HG03571 (cell line): Measurements from ENCODE around the gene ZNF236.

Experiments
- ATAC-seq: cut with Tn5 transposase; IDR thresholded peaks from one replicate; pipeline ENCODE4 v1.9.1; 2021; ENCODE audit not compliant: unreplicated experiment

ZNF236 gene

DNA sequence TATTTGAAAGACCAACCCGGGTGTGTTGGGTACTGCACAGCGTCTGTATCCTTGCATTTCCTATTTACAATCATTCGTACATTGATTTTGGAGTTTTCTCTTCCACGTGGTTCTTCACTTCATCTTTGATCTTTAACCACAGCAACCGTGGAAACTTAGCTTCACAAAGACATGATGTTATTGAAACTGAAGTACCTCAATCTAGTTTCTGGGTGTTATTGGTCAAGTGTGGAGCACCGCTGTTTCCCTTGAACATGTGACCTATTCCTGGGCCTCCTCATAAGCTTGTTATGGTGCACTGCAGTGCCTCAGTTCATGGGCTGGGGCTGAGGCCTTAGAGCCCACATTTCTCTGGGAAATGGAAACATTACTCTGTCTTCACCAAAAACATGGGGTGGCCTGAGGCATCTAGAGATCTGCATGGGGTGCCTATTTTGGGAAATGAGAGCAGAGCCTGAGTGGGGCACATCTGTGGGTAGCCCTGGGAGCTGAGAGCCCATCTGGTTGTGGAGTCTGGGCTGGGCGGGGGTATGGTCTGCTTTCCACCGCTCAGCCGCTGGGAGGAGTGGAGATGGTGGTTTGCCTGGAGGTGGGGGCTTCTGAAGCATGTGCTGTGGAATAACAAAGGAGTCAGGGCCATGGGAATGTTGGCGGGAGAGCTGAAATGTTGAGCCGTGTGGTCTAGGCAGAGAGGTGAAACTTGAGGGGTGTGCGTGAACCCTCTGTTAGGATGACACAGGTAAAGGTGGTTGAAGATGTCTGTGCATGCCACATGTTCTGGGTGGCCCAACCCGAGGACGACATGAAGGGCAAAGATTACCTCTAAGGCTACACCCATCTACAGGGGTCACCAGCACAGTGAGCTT is 37.4 kb downstream of the ZNF236 start:
- no peak for ATAC-seq

DNA sequence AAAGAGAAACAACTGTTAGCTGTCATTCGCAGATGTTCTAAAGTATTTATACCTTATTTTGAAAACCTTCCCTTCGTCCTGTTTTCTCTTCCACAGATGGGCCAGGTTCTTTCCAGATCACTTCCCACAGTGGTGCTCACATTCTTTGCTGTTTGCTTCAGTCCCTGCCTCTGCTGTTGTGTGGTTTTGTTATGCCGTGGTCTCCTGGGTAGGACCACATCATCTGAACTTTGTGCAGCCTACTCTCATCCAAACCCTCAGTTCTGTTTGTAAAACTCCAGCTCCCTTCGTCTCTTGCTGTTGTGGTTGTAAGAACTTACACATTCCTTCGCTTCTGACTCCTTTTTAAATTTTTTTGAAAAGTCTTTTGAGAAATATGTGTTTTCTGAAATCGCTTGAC is 38.1 kb downstream of the ZNF236 start:
- no peak for ATAC-seq

DNA sequence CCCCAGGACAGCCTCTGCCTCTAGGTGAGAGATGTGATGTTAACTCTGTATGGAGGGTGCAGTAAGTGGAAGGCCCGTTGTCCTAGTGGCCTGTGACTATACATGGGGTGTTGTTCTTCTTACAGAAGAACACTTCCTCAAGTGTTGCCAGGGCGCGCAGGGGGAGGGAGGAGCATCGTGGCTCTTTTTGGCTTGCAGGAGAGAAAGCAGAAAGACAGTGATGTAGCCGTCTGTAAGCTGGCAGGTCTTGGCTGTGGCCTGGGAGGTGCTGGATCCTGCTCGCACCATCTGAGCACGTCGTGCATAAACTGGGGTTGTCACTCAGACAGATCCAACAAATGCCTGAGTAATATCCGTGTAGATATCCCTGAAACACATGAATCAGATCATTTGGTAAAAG is 44.3 kb downstream of the ZNF236 start:
- no peak for ATAC-seq

DNA sequence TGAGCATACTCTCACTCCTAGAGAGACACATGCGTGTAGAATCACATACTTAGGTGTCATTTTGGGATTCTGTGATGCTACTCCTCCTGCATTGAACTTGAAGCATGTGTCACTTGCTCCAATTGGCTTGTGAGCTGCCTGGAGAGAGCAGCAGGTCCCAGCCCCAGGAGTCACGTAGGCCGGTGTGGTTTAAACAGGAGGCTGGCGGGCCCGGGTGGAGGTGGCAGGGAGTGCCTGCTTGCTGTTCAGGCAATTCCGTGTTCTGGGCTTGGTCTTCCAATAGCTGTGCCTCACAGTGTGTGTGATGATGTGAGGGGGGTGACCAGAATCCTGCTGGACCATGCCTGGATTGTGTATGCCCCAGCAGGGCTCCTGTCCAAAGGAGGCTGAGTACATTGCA is 51.0 kb downstream of the ZNF236 start:
- ATAC-seq = no peak

DNA sequence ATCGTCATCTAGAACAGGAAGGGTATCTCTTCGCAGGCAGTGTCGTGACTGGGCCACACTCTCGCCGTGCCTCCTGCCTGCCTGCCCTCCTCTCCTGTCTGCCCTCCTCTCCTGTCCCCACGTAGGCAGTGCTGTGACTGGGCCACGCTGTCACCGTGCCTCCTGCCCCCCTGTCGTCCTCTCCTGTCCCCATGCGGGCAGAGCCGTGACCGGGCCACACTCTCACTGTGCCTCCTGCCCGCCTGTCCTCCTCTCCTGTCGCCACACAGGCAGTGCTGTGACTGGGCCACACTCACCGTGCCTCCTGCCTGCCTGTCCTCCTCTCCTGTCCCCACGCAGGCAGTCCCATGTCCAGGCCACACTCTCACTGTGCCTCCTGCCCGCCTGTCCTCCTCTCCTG is 51.4 kb downstream of the ZNF236 start:
- no peak for ATAC-seq

DNA sequence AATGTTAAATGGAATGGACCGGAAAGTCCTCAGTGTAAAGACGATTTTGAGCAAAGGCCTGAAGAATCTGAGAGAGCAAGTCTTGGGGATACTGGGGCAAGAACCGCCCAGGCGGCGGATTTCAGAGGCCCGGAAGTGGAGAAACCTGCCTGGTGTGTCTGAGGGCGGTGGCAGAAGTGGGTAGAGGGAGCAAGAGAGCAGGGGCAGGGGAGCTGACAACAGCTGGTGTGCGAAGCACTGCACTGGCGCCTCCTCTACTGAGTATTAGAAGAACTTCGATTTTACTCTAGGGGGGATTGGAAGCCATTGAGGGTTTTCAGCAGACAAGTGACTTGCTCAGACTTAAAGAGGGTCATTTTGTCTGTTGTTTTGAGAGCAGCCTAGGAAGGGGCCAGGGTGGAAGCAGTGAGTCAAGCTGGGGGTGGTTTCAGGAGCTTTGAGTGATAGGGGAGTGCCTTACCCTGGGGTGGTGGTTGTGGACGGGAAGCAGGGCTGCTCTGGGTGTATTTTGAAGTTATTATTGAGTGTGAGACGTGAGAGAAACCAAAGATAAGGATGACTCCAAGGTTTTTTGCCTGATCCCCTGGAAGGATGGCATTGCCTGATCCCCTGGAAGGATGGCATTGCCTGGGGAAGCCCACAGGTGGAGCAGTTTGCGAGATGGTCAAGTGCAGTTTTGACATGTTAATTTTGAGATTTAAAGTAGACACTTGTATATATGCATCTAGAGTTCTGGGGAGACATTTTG is 52.5 kb downstream of the ZNF236 start:
- no peak for ATAC-seq

DNA sequence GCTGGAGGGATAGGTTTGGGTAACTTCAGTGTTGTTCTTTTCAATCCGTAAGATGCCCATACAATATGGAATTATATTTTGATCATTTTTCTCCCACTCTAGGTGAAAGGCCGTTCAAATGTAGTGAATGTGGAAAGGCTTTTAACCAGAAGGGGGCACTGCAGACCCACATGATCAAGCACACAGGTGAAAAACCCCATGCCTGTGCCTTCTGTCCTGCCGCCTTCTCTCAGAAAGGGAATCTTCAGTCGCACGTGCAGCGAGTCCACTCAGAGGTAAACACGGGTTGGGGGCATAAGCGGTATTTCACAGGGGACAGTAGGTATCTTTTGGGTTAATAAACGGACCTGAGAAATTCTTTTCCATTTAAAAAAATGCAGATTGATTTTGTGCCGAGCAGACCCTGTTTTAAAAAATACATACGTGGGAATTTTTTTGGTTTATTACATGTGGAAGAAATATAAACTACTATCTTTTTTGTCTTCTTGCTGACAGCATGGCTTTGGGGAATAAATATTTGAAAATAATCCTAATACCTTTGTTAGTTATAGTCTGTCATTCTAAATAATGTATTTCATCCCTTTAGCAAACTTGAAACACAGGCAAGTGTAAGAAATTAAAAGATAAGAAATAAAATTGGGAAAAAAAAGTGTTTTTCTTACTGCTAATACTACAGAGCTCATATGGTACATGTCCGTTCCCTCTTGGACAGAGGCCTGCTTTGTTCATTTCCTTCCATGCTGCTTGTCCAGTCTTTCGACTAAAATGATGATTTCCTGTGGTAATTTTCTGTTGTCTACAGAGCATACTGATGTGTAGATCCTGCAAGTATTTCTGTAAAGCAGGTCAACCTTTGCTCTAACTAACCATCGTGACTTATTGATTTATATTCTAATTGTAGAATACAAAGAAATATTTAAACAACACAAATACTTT is 53.3 kb downstream of the ZNF236 start:
- no peak for ATAC-seq

DNA sequence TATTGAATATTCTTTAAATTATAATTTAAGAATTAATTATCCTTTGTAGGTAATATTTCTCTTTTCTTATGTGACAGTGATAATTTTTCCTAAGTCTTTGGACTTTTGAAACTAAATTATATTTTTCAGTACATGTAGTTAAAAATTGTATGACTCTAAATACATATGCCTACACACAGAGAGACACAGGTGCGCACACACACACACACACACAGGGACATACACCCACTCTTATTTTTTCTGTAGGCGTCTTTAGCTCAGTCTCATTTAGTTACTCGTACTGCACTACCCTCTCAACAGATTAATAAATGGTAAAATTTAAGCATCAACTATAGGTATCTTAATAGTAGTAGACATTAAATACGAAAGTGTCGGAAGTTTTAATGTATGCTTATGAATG is 56.1 kb downstream of the ZNF236 start:
- ATAC-seq = no peak

DNA sequence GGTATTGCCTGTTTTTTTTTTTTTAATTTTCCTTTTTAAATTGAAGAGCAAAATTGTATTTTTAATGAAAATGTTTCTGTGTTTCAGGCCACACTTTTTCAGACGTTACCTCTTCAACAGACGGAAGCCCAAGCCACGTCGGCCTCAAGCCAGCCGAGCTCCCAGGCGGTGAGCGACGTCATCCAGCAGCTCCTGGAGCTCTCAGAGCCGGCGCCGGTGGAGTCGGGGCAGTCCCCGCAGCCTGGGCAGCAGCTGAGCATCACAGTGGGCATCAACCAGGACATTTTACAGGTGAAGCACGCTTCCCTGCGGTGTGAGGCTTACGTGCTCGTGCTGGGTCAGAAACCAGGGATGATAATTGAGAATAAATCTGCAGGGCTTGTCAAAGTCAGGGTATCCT is 57.7 kb downstream of the ZNF236 start:
- ATAC-seq = no peak

DNA sequence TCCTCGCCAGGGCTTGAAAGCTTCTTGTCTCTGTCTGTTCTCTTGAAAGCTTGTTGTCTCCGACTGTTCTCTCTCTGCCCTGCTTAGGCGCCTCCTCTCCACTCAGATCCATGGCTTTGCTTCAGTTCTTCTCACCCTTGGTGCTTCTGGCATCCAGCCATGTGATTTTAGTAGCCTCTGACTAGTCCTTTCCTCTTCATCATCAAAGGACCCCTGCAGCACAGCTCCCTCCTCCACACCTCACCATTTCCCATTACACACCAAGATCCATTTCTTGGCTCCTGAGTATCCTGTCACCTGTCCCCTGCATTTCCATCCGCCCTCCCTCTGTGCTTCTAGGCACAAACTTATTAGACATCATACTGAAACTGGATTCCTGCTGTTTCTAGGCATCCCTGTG is 59.4 kb downstream of the ZNF236 start:
- no peak for ATAC-seq

DNA sequence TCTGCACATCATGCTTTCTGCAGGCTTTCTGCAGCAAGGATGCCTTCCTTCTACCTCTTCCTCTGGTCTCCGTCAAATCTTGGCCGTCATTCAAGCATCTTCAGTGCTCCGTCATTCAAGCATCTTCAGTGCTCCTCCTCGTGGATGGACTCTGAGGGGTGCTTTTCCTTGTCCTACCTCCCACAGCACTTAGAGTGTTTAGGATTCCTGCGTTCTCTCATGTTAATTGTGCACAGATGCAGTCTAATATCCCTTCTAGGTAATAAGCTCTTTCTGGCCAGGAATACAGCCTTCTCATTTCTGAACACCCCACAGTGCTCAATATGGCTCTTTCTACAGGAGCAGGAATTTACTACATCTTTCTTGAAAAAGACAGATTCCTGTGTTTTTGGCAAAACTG is 59.8 kb downstream of the ZNF236 start:
- no peak for ATAC-seq

DNA sequence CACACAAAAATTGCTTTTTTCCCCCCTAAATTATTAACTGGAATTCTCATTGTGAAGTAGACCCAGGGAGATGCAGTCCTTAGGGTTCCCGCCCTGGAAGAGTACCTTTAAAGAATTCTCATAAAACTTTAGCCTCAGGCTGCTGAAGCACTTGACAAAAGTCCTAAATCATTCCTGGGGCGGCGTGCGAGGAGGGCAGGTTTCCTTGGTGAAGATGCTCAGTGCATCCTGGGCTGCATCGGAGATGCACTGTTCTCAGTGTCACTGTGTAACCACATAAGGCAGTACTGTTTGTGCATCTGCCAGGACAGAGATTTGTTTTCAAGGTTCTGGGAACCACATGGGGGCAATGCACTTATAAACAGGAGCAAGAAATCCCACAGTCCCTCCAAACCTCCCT is 62.6 kb downstream of the ZNF236 start:
- ATAC-seq = no peak

DNA sequence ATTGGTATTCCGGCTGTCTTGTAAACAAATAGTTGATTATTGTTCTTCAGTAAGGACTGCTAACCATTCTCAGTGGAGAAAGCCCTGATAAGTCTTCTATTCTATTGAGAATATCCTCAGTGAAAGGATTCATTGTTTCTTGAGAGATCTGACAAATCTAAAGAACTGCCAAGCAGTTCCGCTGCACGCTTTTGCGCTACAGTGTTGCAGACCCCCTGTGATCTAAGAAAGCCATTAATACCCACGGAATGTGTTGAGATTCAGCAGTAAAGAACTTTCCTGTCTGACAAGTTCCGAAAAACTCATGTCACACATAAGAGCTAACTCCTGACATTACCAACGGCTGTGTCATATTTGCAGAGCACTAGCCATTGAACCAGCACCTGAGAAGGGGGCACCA is 63.8 kb downstream of the ZNF236 start:
- no peak for ATAC-seq

DNA sequence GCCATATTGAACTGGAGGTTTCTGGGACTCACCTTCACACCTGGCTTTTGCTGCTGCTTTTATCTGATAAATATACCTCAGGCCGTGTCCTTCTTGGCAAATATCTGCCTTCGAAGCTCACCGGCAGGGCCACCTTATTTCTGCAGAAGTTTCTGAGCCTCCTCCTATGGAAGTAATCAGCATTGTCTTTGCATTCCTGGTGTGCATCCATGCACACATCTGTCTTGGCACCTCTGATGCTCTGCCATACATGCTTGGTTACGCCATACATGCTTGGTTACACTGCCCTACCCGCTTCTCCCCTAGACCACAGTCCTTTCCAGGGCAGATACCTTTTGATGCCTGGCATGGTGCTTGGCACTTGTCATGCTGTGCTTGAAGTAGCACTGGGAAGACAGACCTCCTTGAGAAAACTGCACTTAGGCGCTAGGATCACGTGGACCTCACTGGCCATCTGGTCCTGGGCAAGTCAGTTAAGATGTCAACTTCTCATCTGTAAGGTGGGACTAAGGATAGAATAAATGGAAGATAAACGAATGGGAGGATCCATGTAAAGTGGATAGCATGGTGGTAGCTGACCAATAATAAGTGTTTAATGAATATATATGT is 66.8 kb downstream of the ZNF236 start:
- no peak for ATAC-seq

DNA sequence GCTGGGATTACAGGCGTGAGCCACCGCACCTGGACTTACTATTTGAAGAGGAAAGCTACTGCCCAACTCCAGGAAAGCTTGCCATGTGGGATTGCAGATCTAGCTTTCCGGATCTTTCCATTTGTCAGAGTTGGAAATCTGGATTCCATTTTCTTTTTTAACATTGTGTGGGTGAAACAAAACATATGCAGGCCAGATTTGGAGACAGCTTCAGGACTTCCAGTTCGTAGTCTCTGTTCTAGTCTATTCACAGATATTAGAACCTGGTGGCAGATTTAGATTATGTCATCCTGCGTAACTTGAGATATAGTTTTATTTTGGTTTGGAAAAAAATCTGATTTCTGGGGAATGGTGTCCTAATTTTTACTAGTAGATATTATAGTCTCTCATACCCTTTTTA is 70.5 kb downstream of the ZNF236 start:
- ATAC-seq = no peak

DNA sequence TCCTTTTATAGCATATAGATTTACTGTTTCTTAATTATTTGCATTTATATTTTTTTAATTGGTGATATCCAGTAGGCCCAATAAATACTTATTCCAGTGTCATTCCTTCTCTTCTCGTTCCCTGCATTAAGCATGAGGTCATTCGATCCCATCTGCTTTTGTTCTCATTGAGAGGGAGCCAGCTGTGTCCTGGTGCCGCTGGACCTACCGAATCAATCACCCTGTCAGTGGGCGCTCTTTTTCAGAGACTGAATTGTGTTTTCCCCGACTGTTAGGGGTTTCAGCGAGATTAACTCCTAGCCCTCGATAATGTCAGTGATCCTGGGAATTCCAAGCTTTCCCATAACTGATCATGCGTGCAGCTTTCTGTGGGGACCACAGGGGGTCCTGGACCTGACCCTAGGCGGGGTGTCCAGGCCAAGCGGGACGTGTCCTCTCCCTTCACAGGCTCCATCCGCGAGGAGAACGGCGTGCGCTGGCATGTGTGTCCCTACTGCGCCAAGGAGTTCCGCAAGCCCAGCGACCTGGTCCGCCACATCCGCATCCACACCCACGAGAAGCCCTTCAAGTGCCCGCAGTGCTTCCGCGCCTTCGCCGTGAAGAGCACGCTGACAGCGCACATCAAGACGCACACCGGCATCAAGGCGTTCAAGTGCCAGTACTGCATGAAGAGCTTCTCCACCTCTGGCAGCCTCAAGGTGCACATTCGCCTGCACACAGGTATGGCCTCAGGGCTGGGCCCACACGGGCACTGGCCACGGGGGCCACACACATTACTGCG is 72.4 kb downstream of the ZNF236 start:
- no peak for ATAC-seq

DNA sequence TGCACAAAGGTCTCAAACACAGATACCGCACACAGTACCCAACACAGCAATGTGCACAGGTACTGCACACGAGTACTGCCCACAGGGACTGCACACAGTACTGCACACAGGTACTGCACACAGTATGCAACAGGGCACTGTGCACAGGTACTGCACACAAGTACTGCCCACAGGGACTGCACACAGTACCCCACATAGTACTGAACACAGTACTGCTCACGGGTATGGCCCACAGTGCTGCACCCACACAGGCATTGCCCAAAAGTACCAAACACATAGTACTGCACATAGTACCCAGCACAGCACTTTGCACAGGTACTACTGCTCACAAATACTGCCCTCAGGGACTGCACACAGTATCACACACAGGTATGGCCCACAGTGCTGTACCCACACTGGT is 73.1 kb downstream of the ZNF236 start:
- ATAC-seq = no peak

DNA sequence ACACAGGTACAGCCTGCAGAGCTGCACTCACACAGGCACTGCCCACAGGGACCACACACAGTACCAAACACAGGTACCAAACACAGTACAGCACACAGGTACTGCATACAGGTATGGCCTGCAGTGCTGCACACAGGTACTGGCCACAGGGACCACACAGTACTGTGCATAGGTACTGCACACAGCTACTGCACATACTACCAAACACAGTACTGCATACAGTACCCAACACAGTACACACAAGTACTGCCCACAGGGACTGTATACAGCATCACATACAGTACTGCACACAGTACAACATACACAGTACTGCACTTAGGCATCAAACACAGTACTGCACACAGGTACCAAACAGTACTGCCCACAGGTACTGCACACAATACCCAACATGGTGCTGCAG is 74.3 kb downstream of the ZNF236 start:
- no peak for ATAC-seq

DNA sequence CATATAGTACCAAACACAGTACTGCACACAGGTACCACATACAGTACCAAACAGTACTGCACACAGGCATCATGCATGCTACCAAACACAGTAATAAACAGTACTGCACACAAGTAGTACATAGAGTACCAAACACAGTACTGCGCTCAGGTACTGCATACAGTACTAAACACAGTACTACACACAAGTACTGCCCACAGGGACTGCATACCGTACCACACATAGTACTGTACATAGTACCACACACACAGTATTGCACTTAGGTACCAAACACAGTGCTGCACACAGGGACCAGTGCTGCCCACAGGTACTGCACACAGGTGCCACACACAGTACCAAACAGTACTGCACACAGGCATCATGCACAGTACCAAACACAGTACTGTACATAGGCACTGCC is 74.9 kb downstream of the ZNF236 start:
- no peak for ATAC-seq

DNA sequence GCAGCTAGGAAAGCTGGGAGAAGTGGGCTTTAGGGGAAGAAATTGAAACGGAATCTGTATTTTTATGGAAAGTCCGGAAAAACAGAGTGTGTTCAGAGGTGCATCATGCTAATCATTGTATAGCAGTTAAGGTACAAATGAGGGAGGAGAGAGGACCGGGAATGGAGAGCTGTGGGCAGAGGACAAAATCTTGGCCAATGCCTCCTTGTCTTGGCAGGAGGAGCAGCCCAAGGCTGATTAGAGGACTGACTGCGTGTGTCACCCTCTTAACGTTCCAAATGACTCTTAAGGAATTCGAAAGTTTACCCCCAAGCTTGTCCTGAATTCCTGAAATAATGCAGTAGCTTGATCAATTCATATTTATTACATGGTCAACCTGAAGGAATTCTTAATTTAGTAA is 81.0 kb downstream of the ZNF236 start:
- no peak for ATAC-seq
